HG03432 (cell line): ENCODE results near the gene RTL1.

ENCODE experiments used
- ATAC-seq: cut with Tn5 transposase; IDR thresholded peaks from one replicate; pipeline ENCODE4 v1.9.1; 2021; ENCODE audit warnings: mild to moderate bottlenecking, moderate library complexity; ENCODE audit not compliant: unreplicated experiment

Gene RTL1

DNA sequence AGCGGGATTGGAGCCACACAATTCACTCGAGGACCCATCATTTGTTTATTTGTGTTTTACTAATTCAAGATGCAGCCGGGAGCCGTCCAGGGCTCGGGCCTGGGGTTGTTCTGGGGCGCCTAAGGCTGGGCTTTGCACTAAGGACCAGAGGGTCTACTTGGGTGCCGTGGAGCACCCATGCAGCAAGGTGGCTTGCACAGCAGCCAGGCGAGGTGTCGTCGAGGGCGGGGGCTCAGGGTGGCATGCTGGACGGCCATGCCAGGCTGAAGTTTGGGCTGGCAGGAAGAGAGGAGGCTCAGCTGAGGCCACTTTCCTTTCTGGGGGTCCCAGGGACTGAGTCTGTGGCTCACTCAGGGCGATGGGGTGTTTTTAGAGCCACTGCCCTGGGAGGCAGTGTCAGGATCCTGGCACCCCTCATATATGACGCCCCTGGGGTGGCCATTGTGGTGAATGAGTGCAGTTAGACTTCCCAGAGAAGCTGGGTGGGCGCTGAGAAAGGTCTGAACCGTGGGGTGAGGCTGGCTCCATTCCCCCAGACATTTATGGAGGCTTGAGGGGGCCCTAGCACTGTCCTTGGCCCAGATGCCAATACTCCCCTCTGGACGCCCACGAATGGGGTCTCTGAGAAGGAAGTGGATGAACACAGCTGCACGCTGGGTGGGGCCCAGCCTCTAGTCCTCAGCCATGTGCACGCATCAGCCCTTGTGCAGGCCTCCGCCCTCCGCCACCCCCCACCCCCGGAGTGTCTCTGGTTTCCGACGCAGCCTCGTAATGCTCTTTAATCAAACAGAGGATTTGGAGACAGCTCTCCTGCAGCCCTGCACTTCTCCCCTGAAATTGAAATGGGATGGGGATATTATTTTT, 66.3 kb downstream of the RTL1 start:
- ATAC-seq, result no peak

DNA sequence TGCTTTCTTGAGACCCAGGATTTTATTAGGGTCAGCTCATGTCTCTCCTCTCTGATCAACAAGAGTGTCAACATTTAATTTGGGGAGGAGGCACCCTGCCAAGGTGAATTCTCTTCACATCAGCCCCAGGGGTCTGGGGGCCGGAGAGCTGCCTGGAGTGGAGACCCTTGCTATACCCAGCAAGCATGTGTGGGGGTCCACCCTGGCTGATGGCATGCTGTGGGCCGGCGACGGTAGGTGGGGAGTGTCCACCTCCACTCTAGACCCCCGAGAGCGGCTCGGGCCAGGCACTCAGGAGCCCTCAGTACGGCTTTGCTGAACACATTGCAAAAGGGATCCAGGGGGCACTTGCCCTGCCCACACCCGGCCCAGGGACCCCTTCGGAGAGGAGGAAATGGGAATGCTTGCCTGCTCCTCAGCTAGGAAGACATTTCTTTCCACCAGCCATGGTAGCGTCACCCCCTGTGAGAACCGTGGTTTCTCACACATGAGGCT, 67.2 kb downstream of the RTL1 start:
- no peak for ATAC-seq

DNA sequence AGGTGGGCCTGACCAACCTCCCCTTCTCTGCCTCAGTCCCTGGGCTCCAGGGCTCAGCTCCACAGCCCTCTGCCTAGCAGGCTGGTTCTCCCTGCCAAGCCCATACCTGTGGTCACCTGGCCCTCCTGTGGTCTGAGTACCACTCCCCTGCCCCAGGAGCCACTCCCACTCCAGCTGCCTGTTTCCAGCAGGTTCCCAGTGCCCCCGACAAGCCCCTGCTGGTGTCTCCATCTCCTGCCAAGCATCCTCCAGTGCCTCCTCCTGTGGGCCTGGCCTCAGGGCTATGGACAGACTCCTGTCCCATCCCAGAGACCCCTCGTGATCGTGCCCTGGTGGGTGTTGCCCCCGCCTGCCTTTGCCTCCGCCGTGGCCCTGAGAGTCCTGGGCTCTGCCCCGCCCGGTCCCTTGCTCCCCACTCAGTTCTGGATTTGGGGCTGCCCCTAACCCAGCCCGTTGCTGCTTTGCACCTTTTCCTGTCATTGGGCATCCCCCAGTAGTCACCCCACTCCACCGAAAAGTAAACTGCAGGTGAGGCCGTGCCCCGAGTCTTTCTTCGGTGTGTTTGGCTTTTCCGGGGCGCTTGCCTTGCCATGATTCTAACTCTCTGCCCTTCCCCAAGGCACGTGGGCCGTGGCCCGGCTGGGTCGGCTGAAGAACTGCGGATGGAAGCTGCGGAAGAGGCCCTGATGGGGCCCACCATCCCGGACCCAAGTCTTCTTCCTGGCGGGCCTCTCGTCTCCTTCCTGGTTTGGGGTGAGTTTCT, 67.8 kb downstream of the RTL1 start:
- no peak for ATAC-seq

DNA sequence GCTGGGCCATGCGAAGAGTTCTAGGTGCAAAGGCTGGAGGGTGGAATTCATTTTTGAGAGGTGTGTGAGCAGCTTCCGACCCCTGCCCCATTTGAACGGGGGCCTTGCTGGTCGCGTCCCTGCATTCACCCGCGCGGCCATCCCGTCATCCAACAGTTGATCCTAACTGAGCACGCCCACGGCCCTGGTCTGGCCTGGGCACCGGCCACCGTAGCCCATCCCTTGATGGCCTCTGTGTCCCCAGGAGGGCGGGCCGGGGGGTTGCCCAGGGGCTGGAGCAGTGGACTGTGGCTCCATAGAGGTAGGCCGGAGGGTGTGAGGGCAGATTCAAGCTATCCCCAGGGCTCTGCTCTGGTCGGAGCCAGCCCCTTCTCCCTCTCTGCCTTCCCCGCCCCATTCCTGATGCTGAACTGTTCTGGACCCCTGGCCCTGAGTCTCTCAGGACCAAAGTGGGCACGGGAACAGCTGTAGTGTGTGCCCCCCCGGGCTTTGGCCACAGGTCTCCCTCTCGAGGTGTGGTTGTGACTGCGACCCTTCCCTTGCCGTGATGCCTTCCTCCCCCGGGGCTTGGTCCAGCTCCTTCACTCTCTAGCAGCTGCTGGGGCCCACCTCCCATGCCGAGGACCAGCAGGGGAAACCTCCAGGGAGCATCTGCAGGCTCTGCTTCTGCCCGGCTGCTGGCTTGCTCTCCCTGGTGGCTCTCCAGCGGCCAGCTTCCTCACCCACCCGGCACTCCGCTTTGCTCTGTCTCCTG, 68.6 kb downstream of the RTL1 start:
- no peak for ATAC-seq

DNA sequence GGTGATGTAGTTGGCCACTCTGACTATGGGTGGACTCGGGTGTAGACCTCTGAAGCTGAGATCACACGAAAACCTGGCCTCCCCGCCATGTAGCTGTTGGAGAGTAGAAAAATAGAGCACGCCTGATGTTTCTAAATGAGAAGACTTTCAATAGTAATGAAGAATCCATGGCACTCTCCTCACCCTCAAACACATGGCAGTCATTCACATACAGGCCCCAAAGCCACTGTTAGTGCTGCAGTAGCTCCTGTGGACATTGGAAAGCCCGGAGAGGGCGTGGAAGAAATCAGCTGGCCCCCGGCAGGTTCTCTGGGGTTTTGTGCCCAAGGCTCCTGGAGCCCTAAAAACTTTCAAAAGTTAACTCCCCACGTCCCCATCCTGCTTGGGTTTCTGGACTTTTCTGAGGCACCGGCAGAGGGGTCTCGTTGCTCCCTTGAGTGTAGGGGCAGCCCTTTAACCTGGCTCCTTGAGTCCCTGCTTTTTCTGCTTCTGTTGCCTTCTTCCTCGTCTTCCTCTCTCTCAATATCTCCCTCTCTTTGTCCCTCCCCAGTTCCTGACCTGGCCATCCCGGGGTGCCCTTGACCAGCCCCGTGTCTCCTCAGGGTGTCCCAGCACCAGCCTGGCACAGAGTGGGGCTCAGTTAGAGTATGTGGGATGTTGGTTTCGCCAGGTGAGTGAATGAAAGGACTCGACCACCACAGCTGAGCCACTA, 69.3 kb downstream of the RTL1 start:
- no peak for ATAC-seq

DNA sequence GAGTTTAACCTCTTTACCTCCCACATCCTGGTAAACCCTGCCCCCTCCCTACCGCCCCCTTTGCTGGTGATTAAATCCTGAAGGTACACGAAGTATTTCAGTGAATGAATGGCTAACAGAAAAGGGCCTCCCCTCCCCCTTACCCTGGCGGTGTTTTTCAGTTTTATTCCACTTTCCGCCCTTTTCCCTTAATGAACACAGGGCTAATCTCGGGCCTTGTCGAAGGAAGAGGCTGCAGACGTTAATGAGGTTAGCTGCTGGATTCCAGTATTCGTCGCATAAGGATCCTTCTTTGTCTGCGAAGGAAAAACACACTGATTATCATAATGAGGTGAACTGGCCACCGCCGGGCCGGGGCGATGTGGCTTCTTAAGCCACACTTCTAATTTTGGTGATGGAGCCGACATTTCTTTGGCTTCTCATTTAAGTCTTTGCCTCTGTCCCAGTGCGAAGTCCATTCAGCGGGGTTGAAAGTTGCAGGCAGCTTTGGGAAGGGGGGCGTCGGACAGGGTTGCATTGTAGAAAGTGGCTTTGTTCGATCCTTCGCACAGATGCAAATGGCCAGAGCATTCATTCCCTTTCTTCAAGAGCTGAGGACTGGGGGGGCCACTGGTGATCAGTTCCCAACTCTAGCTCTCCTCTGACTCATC, 71.1 kb downstream of the RTL1 start:
- no peak for ATAC-seq

DNA sequence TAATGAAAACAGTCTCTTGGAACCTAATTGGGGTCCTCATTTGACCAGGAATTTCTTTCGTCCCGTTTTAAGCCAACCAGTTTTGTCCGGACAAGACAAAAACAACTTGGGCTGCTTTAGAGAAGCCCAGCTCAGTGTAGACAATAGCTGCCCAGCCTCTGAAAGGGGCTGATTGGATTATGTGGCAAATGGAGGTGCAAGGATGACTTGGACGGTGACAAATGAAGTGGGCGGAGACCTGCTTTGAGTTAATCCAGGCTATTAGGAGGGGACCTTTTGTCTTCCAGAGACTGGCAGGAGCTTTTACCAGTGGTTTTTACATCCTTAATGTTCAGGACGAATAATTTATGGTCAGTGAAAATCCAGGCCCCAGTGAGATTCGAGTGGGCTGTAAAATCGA, 72.8 kb downstream of the RTL1 start:
- ATAC-seq, result no peak
